Loucy (cell line): ENCODE results near the gene CDX2.

Source experiments
- H2AFZ ChIP-seq: fragments of 200-600 bp; sonication (generic); 2 replicates; pipeline ENCODE4 v1.6.0; 2016; ENCODE audit warnings: antibody characterized with exemption, mild to moderate bottlenecking, low read length, moderate library complexity
- H3F3A ChIP-seq: fragments of 200-600 bp; 2 replicates; pipeline ENCODE4 v1.6.0; 2016; ENCODE audit warnings: antibody characterized with exemption, low read depth, mild to moderate bottlenecking
- H3K27me3 ChIP-seq: fragments of 200-600 bp; sonication (generic); 2 replicates; pipeline ENCODE4 v1.6.1; 2014; ENCODE audit warnings: low read length, mild to moderate bottlenecking; ENCODE audit not compliant: insufficient read depth, poor library complexity, severe bottlenecking
- H3K36me3 ChIP-seq: fragments of 200-600 bp; sonication (generic); 2 replicates; pipeline ENCODE4 v1.6.1; 2016; ENCODE audit warnings: low read length; ENCODE audit not compliant: insufficient read depth
- H3K4me1 ChIP-seq: fragments of 200-600 bp; sonication (generic); 2 replicates; pipeline ENCODE4 v1.5.1; 2014; ENCODE audit warnings: low read length, mild to moderate bottlenecking; ENCODE audit not compliant: insufficient read depth, poor library complexity, severe bottlenecking
- H3K4me2 ChIP-seq: fragments of 200-600 bp; sonication (generic); 2 replicates; pipeline ENCODE4 v1.6.0; 2014; ENCODE audit warnings: antibody characterized with exemption, low read length, low read depth, mild to moderate bottlenecking; ENCODE audit not compliant: poor library complexity, severe bottlenecking
- H3K4me3 ChIP-seq: fragments of 200-600 bp; sonication (generic); 2 replicates; pipeline ENCODE4 v1.5.1; 2014; ENCODE audit warnings: low read length, mild to moderate bottlenecking, mixed read lengths; ENCODE audit not compliant: poor library complexity, severe bottlenecking
- H3K79me2 ChIP-seq: fragments of 200-600 bp; sonication (generic); 2 replicates; pipeline ENCODE4 v1.6.1; 2014; ENCODE audit warnings: low read length; ENCODE audit not compliant: insufficient read depth
- H3K9ac ChIP-seq: fragments of 200-600 bp; sonication (generic); 2 replicates; pipeline ENCODE4 v1.6.0; 2014; ENCODE audit warnings: mild to moderate bottlenecking, low read depth, low read length, moderate library complexity; ENCODE audit not compliant: poor library complexity, severe bottlenecking
- H3K9me2 ChIP-seq: fragments of 200-600 bp; sonication (generic); replicated peaks from 2 replicates; pipeline ENCODE4 v1.6.1; 2016; ENCODE audit warnings: low read depth, low read length, mixed read lengths
- H3K9me3 ChIP-seq: fragments of 200-600 bp; sonication (generic); 2 replicates; pipeline ENCODE4 v1.6.1; 2014; ENCODE audit warnings: mild to moderate bottlenecking, antibody characterized with exemption, low read length, low read depth; ENCODE audit not compliant: insufficient read depth
- H4K20me1 ChIP-seq: fragments of 200-600 bp; sonication (generic); 2 replicates; pipeline ENCODE4 v1.6.0; 2014; ENCODE audit warnings: antibody characterized with exemption, low read length, mild to moderate bottlenecking; ENCODE audit not compliant: insufficient read depth, poor library complexity, severe bottlenecking
- CTCF ChIP-seq: fragments of 200-600 bp; sonication (generic); conservative IDR thresholded peaks from 2 replicates; pipeline ENCODE4 v1.5.1; 2014; ENCODE audit warnings: mild to moderate bottlenecking, antibody characterized with exemption, low read length
- EZH2phosphoT487 ChIP-seq: fragments of 200-600 bp; IDR thresholded peaks from 2 replicates; pipeline ENCODE4 v1.6.1; 2018; ENCODE audit warnings: antibody characterized with exemption, mild to moderate bottlenecking, moderate library complexity, borderline replicate concordance

Gene CDX2

GRCh38 chr13:27921961-27922882, 46.9 kb downstream of the CDX2 start:
- no peak for TF ChIP-seq CTCF
- no peak for TF ChIP-seq EZH2phosphoT487
- Histone ChIP-seq H3K9me2 (no peaks in the 10 kb centered on the region), H3K36me3 (no peaks in the 10 kb centered on the region), H3F3A (no peaks in the 10 kb centered on the region), H3K27me3 (peaks cover 7% of the 10 kb centered on the region), H3K4me3 (peak overlapping the region; percentile 78), H2AFZ (peak overlapping the region; percentile 47; the same call in 1 of the 2 replicates), H3K79me2 (peaks cover 9% of the 10 kb centered on the region; the same call in 1 of the 2 replicates), H3K4me1 (no peaks in the 10 kb centered on the region), H3K4me2 (peak overlapping the region; percentile 71), H4K20me1 (no peaks in the 10 kb centered on the region), H3K9ac (peak overlapping the region; percentile 70), H3K9me3 (no peaks in the 10 kb centered on the region)

GRCh38 chr13:27921421-27921960, 47.6 kb downstream of the CDX2 start:
- H3K9me2 ChIP-seq: no peaks in the 10 kb centered on the region
- H3K9ac ChIP-seq: peak overlapping the region; percentile 70
- TF ChIP-seq CTCF: no peak
- no peak for TF ChIP-seq EZH2phosphoT487
- peak overlapping the region; percentile 71 for H3K4me2 ChIP-seq
- H3K27me3 ChIP-seq: peaks cover 7% of the 10 kb centered on the region
- H3K79me2 ChIP-seq: peaks cover 9% of the 10 kb centered on the region; the same call in 1 of the 2 replicates
- H3K4me3 ChIP-seq: peak overlapping the region; percentile 78
- no peaks in the 10 kb centered on the region for H3K4me1 ChIP-seq
- H3K9me3 ChIP-seq: no peaks in the 10 kb centered on the region
- no peaks in the 10 kb centered on the region for H3F3A ChIP-seq
- H4K20me1 ChIP-seq: no peaks in the 10 kb centered on the region
- no peaks in the 10 kb centered on the region for H3K36me3 ChIP-seq
- peak overlapping the region; percentile 47 for H2AFZ ChIP-seq

- Histone ChIP-seq H3K9ac (peak overlapping the region; percentile 70), H3K4me1 (no peaks in the 10 kb centered on the region), H3K79me2 (peaks cover 9% of the 10 kb centered on the region; the same call in 1 of the 2 replicates), H3K4me3 (peak overlapping the region; percentile 78), H3F3A (no peaks in the 10 kb centered on the region), H2AFZ (peak overlapping the region; percentile 47), H3K27me3 (peaks cover 7% of the 10 kb centered on the region), H3K4me2 (peak overlapping the region; percentile 71), H3K9me2 (no peaks in the 10 kb centered on the region), H3K36me3 (no peaks in the 10 kb centered on the region), H4K20me1 (no peaks in the 10 kb centered on the region), H3K9me3 (no peaks in the 10 kb centered on the region)
- TF ChIP-seq EZH2phosphoT487 (no peak), CTCF (no peak)
Measured at GRCh38 chr13:27920677-27921420, 48.3 kb downstream of the CDX2 start.
